ENCODE results near the gene PP2D1.
"Not testable (repeated sequence)": the region's sequence is repeated elsewhere in the genome, so short reads cannot be mapped to it uniquely, and the experiment has no call there.

PP2D1 gene, protein sequence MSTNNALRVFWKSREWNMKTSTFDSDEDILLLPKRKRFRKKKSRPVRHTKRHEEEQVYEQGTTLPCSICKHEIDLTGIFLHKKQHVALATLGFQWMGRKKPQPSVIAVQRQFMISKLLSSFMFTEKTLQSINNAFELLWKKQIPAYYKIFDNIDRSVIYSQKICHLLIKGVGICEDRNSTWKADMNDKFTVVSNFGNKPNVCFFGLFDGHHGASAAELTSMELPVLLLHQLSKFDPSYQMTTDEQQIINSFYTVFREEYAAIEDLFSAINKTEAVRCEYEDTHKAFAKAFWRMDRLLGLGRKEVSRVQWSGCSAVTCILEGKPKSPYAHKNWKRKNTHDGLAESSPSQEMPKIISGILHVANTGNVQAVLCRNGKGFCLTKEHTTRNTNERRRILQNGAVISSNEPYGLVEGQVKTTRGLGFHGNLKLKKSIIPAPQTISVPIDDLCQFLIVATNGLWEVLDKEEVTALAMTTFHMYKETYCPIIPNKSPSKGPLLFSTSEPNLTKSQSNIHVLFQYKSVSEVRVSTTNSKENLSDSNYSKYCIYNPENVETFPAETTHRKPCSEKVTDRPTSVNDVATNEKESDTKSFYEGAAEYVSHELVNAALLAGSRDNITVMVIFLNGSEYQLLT

DNA sequence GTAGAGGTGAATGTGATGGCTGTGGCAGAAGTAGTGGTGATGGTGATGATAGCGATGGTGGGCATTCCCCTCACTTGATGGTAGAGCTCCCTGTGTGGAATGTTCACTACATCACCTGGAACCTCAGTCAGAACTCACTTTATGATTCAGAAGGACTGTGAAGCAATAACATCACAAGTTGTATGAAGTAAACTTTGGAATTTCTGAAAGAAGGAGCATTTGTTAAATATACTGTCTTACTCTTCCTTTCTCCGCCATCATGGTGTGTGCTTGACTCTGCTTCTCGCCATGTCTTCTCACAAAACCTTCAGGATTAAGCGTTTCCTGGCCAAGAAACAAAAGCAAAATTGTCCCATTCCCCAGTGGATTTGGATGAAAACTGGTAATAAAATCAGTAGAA is at the start of gene PP2D1:
PP2D1 (minus strand) TSS at position 101 of the 400 bp plus-strand sequence. CDS start 192 bp downstream, outside the sequence.
- DNase-seq (ENCODE audit: low read depth), result no peak

DNA sequence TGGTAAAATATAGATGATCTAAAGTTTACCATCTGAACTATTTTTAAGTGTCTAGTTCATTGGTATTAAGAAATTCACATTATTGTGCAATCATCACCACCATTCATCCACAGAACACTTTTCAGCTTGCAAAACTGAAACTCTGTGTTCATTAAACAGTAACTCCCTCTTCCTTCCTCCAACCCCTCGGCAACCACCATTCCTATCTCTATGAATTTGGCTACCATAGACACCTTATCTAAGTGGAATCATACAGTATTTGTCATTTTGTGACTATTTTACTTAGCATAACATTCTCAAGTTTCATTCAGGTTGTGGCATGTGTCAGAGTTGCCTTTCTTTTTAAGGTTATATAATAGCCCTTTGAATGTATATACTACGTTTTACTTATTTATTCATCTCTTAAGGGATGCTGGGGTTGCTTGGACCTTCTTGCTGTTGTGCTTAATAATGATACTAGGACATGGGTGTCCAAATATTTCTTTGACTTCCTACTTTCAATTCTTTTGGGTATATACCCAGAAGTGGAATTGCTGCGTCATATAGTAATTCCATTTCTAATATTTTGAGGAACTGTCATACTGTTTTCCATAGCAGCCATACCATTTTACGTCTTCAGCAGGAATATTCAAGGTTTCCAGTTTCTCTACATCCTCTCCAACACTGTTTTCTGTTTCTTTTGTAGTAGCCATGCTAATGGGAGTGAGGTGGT is 49.1 kb upstream of the PP2D1 start:
- no peak for DNase-seq (ENCODE audit: low read depth)

DNA sequence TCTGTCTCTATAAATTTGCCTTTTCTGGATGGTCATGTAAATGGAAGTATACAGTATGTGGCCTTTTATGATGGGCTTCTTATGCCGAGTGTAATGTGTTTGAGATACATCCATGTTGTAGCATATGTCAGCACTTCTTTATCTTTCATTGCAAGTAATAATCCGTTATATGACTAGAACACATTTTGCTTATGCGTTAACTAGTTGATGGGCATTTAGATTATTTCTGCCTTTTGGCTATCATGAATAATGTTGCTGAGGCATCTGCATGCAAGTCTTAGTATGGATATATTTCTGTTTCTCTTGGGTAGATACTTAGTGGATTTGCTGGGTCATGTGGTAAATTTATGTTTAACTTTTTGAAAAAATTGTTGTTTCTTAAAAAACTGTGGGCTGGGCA is 47.9 kb upstream of the PP2D1 start:
- no peak for DNase-seq (ENCODE audit: low read depth)

DNA sequence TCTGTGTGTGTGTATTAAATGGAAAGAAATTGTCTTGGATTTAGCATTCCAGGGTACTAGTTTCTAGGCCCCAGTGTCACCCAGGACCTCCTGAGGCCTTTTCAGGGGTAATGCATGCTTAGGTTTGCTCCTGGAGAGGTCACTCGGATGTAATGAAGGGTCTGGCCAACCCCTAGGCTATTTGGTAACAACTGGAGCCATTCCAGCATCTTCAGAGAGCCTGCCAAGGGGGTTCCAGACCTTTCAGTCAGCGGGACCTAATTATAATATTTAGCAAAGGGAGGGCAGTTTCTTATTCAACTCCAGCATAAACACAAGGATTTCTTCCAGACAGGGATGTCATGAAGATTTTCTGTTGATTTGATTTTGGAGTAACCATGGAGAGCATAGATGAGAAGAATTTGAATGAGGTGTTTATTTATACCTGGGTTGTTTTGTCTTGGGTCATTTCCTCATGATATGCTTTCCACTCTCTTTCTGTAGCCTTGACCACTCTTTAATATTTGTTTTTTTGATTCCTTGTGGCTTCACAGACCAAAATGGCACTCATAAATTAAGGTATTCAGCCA is 45.6 kb upstream of the PP2D1 start:
- DNase-seq (ENCODE audit: low read depth), result no peak

DNA sequence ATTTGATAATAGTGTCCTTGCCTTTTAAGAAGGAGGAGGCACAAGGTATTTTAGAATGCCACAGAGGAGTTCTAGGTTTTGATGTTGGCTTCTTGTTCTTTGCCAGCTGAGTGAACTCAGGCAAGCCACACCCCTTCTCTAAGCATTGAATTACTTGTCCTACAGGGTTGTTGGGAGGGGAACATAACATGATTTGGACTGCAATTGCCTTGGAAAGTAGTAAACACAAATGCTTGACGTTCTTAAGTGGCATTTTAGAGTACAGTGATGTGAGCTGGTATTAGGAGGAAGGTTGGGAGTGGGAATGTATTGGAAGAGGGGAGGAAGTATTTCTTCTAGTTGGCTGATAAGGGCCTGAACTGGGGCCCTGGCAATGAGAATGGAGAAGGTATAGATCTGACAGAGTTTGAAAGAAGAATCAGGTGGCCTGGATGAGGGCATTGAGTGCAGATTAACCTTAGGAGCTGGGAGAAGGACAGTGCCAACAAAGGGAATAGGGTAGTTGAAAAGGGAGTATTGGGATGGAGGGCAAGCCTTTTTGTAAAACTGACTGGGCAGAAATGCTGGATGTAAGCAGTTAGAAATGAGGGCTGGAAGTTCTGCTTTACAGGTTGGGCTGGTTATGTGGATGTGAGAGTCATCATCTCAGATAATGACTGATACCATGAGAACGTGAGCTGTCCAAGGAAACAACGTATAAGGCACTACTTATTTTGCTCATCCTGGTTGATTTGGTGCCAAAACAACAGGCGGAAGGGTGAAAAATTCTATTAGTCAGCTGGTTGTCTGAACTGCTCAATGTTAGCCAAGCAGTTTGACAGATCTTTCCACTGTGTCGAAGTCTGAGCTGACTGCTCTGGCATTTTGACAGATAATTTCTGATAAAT is 44.9 kb upstream of the PP2D1 start:
- DNase-seq (ENCODE audit: low read depth), result no peak

DNA sequence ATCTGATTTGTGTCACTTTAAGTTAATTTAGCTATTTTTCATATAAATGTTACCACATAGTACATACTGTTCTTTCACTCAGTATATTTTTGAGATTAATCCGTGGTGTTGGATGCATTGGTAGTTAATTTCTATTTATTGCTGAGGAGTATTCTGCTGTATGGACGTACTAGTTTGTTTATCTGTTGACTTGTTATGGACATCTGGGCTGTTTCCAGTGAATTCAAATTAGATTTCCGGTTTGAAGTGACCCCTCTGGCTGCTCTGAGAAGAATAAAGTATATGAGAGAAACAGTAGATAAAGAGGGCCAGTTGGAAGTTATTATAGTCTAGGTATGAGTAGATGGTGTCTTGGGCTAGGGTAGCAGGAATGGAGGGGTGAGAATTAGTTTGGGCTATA is 43.8 kb upstream of the PP2D1 start:
- no peak for DNase-seq (ENCODE audit: low read depth)

DNA sequence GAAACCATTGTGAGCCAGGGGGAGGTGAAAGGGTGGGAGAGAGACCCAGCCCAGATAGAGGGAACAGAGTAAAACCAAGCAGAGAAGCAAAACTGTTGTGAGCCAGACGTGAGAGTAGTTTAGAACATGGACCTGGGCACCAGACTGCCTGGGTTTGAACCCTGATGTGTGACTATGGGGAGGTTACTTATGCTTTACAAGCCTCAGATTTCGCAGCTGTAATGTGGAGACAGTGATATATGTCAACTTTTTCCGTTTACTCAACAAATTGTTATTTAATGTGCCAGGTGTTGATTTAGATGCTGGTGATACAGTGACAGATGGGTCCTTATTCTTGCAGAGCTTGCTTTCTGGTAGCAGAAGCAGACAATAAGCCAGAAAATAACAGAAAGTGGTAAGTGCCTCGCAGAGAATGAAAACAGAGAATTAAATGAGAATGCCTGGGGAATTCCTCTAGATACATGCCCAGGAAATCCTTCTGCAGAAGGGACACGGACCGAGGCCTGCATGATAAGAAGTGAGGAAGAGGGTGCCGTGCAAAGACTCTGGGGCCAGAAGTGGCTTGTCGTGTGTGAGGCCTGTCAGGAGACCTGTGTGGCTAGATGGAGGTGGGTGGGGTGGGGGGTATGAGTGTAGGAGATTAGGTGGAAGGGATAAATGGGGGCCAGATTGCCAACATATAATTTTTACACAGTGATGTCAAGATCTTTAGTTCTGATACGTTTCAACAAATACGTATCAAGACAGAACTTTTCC is 43.1 kb upstream of the PP2D1 start:
- DNase-seq (ENCODE audit: low read depth), result no peak

DNA sequence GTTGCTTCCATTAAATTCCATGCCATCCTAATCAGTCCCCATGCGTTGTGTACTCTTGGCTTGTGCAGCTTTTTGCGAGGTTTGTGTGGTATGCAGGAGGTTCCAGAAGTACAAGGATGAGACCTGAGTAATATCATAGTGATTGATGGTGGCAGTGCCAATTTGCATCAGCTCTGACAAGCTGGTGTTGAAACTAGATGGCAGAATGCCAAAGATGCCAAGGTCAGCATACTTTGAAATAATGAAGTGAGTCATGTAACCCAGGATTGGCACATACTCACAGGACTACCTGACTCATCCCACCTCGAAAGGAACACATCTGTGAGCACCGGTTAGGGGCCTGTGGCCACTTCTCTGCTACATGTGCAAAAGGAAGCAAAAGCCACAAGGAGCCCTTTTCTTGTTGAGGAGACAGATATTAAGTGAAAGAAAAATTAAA is 42.5 kb upstream of the PP2D1 start:
- no peak for DNase-seq (ENCODE audit: low read depth)

DNA sequence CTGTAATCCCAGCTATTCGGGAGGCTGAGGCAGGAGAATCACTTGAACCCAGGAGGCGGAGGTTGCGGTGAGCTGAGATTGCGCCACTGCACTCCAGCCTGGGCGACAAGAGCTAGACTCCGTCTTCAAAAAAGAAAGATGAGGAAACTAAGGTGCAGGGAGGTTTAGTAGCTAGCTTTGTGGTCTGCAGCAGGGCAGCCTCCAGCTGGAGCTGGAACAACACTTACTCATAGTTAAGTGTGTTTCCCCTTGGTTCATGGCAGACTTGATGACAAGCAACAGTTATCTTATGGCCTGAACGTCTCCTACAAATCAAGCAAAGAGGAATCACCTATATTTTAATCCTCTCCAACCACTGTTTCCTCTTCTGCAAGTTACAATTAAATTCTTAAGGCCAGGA is 40.8 kb upstream of the PP2D1 start:
- no peak for DNase-seq (ENCODE audit: low read depth)

DNA sequence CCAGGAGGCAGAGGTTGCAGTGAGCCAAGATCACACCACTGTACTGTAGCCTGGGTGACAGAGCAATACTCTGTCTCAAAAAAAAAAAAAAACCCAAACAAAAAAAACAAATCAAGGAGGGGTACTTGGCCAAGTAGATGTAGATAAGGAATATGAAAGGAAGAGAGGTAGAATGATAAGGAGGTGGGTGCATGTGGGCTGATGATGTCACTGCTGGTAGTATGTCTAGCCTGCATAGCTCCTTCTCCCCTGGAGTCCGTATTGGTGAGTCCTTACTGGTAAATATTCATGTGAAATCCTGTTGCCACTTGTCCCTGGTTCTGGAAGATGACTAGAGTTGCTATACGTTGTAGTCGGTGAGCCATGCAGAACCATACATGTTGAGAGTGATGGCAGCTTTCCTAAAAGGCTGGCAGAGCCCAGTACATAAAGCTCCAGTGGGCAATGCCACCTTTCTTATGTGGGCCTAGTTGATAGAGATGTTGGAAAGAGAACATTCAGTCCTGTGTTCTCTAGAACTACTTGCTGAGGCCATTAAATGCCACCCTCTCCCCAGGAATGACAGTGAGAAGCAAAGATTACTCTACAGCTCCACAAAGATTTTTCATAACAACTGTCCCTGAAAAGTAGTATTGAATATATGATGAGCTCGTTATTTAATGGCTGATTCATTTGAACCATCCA is 39.2 kb upstream of the PP2D1 start:
- DNase-seq (ENCODE audit: low read depth), result no peak

DNA sequence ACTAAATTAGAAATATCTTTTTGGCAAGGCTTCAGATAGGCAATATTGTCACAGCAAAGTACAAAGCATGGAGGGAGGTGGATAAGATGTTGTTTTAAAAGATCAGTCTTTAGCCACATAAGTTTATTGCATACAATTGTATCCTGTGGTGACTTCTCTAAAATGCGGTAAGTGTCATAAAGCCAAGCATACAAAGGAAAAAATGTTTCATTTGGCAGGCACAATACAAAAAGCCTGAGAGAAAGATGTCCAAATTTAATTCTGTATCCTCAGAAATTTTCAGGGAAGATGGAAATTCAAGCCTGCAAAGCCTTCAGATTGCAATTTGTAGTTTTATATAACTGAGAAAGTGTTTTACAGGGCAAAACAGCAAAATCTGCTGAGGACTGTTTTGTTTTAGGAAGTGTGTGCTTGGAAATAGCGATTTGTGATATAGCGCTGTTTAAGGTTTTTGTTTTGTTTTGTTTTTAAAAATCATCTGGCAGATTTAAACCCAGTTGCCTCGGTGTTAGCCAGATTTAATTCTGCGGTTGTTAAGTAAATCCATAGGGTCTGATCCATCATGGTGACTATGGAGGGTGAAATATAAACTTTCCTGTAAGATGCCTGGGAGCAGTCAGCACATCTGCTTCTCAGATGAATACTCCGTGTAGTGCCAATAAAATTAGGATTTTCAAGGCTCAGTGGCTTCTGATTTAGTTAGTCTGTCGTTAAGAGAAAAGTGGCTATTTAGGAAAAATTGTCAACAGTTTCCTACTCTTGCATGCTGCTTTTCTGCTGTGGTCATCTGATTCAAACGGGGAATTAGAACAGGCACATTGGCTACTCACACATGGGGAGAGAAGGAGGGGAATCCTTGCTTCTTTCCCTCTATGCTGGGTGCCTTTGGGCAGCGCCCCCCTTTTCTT is 36.2 kb upstream of the PP2D1 start:
- DNase-seq (ENCODE audit: low read depth), result no peak

DNA sequence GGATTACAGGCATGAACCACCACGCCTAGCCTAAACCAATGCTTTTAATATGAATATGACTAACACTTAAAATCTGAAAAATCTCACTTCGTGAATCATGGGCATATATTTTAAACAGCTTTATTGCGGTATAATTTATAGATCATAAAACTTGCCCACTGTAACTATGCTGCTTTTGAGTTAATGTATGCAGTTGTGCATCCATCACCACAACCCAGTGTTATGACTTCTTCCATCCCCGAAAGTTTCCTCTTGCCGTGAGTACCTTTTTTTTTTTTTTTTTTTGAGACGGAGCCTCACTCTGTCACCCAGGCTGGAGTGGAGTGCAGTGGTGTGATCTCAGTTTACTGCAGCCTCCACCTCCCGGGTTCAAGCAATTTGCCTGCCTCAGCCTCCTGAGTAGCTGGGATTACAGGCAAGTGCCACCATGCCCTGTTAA is 35.3 kb upstream of the PP2D1 start:
- DNase-seq (ENCODE audit: low read depth), result no peak

DNA sequence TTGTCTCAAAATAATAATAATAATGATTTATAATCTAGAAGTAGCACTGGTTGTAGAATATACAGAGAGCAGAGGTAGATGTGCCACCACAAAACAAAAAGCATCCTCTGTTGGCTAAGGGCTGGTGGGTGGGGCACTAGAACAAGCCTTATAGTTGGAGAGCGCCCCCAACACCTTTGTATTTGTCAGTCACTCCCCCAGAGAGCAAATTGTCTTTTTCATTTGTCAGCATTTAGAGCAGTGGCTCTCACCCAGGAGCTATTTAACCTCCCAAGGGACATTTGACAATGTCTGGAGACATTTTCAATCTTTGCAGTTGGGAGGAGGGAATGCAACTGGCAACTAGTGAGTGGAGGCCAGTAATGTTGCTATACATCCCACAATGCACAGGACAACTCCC is 34.5 kb upstream of the PP2D1 start:
- no peak for DNase-seq (ENCODE audit: low read depth)

DNA sequence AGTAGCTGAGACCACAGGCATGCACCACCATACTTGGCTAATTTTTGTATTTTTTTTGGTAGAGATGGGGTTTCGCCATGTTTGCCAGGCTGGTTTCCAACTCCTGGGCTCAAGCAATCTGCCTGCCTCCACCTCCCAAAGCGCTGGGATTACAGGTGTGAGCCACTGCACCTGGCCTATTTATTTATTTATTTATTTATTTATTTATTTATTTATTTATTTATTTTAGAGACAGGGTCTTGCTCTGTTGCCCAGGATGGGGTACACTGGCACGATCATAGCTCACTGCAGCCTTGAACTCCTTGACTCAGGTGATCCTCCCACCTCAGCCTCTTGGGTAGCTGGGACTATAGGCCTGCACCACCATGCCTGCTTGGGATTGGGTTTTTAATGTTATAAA is 33.1 kb upstream of the PP2D1 start:
- not testable (repeated sequence) for DNase-seq (ENCODE audit: low read depth)

DNA sequence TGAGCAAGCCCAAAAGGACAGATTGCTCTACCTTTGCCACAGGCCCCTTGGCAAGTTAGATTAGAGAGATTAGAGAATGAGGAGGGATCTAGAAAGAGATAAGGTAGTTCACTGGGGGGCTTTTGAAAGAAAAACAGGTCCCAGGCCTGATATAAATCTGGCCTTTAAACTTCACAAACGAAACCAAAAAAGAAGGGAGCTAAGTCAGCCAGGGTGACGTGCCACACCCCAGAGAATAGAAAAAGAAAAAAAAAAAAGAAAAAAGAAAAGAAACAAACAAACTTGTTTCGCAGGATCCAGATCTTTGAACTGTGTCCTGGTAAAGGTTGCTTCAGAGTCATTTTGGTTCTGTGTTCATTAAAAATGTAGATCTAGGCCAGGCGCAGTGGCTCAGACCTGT is 31.8 kb upstream of the PP2D1 start:
- no peak for DNase-seq (ENCODE audit: low read depth)

DNA sequence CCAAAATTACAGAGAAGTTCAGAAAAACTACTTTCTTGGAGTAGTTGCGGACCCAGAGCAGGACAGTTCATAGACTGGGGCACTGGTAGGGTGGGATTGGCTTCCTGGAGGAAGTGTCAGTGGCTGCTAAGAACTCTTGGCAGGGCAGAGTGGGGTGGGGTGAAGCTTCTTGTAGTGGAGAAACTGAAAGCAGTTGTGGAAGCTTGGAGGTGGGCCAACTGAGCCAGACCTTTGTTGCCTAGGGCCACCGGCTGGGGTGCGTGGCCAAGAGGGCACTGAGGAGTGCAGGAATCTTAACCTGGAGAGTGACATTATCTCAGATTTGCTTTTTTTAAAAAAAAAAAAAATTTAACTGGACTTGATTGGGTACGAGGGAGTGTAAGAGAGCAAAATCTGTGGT is 31.3 kb upstream of the PP2D1 start:
- no peak for DNase-seq (ENCODE audit: low read depth)

DNA sequence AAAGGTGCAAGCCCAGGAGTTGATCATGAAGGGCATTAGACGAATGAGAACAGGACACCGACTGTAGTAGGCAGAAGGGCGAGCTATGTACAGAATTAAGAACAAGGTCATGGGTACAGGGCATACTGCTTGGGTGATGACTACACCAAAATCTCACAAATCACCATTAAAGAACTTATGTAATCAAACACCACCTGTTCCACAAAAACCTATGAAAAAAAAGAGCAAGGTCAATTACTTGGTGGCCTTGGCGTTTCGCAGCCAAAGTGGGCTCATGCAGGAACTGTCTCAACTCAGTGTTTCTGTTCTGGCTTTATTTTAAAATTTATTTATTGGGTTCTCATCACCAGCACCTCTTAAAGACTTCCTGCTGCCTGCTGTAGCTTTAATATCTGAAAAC is 30.3 kb upstream of the PP2D1 start:
- no peak for DNase-seq (ENCODE audit: low read depth)

DNA sequence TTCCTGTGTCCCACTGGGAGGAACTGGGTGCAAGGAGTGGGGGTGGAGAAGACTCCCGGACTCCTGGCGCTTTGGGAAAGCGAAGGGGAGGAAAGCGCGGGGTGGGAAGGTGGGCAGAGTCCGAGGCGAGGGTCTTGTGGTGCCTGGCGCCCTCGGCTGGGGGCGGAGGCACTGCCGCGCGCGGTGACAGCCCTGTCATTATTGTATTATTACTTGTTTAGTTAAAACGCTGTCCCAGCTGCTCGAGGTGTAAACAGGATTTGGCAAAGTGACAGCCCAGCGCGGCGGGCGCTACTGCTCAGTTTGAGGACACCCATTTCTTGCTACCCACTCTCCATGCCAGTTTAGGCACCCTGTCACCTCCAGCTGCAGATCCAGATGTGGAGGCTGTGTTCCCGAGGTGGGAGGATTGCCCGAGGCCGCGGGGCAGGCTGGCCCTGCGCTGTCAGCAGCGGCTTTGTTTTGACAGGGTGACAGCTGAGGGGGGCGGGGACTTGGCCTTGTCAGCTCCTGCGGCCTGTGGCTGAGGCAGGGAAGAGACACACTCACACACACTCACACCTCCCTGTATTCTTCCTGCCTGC is 29.2 kb upstream of the PP2D1 start:
- no peak for DNase-seq (ENCODE audit: low read depth)

Measured in GM04503 (cell line).